Neural crest cell (in vitro differentiated cells): ENCODE measurements around the gene TBC1D16. TPM values are rescaled to one million over a fixed set of nuclear protein-coding genes. Genes with fewer than 3 reads are reported as not detected.

Source experiments
- DNase-seq: peaks from one replicate; pipeline ENCODE4 v3.0.0; 2021; ENCODE audit warnings: low read depth, mixed read lengths, low spot score
- H3K27ac Mint-ChIP-seq: one replicate; pipeline ENCODE4 v1.8.0; 2021; ENCODE audit warnings: mild to moderate bottlenecking, mixed read lengths; ENCODE audit not compliant: unreplicated experiment
- H3K27me3 Mint-ChIP-seq: 2 replicates; pipeline ENCODE4 v1.8.0; 2021; ENCODE audit warnings: low read depth, mild to moderate bottlenecking, mixed read lengths
- H3K36me3 Mint-ChIP-seq: 2 replicates; pipeline ENCODE4 v1.8.0; 2021; ENCODE audit warnings: low read depth, mild to moderate bottlenecking, mixed read lengths
- H3K4me1 Mint-ChIP-seq: 2 replicates; pipeline ENCODE4 v1.8.0; 2021; ENCODE audit warnings: mixed read lengths
- H3K4me3 Mint-ChIP-seq: one replicate; pipeline ENCODE4 v1.8.0; 2021; ENCODE audit warnings: mild to moderate bottlenecking, mixed read lengths
- H3K9me3 Mint-ChIP-seq: 2 replicates; pipeline ENCODE4 v1.8.0; 2021; ENCODE audit warnings: mixed read lengths
- long read RNA-seq: library from polyadenylated mRNA; unstranded; transcript quantifications from one replicate; pipeline ENCODE4 v2.0.0, GENCODE V29; 2020
- total RNA-seq: library from RNA; stranded (reverse); gene quantifications from 2 replicates; pipeline ENCODE4 v1.2.1, GENCODE V29; 2021
- TF ChIP-seq, protein P1 (sequence below): fragments of 200-600 bp; sonication (generic); conservative IDR thresholded peaks from 2 replicates; pipeline ENCODE4 v1.5.0; 2021; ENCODE audit warnings: antibody characterized with exemption, mild to moderate bottlenecking

The TBC1D16 gene, protein sequence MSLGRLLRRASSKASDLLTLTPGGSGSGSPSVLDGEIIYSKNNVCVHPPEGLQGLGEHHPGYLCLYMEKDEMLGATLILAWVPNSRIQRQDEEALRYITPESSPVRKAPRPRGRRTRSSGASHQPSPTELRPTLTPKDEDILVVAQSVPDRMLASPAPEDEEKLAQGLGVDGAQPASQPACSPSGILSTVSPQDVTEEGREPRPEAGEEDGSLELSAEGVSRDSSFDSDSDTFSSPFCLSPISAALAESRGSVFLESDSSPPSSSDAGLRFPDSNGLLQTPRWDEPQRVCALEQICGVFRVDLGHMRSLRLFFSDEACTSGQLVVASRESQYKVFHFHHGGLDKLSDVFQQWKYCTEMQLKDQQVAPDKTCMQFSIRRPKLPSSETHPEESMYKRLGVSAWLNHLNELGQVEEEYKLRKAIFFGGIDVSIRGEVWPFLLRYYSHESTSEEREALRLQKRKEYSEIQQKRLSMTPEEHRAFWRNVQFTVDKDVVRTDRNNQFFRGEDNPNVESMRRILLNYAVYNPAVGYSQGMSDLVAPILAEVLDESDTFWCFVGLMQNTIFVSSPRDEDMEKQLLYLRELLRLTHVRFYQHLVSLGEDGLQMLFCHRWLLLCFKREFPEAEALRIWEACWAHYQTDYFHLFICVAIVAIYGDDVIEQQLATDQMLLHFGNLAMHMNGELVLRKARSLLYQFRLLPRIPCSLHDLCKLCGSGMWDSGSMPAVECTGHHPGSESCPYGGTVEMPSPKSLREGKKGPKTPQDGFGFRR
- 96.2 and 96.5 TPM in 2 replicates for total RNA-seq
- long read RNA-seq, full-length matches to known transcripts: 2 of 7 reads
- long read RNA-seq, partial matches to known transcripts: 1 of 7 reads
- long read RNA-seq, other reads (novel, unspliced or antisense): 4 of 7 reads

- Mint-ChIP-seq H3K27me3 (no peaks in the 10 kb centered on the region), H3K27ac (peak within 1 kb of the TSS; percentile 99), H3K4me1 (peaks cover 51% of the 10 kb centered on the region), H3K9me3 (no peaks in the 10 kb centered on the region), H3K4me3 (peak within 1 kb of the TSS; percentile 98), H3K36me3 (peaks cover 8% of the 10 kb centered on the region)
- TF ChIP-seq, protein P1, sequence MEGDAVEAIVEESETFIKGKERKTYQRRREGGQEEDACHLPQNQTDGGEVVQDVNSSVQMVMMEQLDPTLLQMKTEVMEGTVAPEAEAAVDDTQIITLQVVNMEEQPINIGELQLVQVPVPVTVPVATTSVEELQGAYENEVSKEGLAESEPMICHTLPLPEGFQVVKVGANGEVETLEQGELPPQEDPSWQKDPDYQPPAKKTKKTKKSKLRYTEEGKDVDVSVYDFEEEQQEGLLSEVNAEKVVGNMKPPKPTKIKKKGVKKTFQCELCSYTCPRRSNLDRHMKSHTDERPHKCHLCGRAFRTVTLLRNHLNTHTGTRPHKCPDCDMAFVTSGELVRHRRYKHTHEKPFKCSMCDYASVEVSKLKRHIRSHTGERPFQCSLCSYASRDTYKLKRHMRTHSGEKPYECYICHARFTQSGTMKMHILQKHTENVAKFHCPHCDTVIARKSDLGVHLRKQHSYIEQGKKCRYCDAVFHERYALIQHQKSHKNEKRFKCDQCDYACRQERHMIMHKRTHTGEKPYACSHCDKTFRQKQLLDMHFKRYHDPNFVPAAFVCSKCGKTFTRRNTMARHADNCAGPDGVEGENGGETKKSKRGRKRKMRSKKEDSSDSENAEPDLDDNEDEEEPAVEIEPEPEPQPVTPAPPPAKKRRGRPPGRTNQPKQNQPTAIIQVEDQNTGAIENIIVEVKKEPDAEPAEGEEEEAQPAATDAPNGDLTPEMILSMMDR: no peak
- DNase-seq: no peak
These were observed at the start of gene TBC1D16 for GRCh38 chr17:80035687-80035936. Gene TBC1D16, minus strand, starts transcription at chr17:80035872. Its CDS starts 22,325 bp downstream, at chr17:80013547.

- DNase-seq: no peak
- Mint-ChIP-seq H3K36me3 (no peaks in the 10 kb centered on the region), H3K27me3 (no peaks in the 10 kb centered on the region), H3K4me1 (peaks cover 4% of the 10 kb centered on the region), H3K27ac (peak overlapping the region; percentile 71), H3K4me3 (no peak overlapping the region), H3K9me3 (no peaks in the 10 kb centered on the region)
- TF ChIP-seq, protein P1: no peak
These were observed 49.1 kb upstream of the TBC1D16 start for GRCh38 chr17:80084773-80085172.

DNA sequence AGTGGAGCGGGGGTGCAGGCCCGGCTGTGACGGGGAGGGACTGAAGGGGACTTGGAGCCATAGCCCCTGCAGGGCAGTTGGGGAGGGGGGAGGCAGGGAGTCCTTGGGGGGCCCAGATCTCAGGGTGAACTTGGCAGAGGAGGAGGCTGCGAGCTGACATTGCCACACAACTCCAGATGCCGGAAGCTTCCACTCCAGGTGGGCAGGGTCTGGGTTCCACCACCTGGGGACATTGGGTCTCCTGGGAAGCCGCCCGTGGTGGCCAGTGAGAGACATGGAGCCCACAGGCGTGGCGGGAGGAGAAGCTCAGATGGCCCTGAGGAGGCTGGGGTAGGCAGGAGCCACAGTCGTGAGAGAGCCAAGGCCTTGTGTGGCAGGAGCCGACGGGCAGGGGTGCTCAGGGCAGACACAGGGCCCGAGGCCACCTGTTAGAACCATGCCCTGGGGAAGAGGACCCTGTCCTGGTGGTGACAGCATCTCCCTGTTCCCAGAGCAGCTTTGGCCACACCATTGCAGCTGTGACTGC is 47.5 kb upstream of the TBC1D16 start:
- TF ChIP-seq, protein P1: no peak

GRCh38 chr17:80082403-80083135 is 46.9 kb upstream of the TBC1D16 start:
- Mint-ChIP-seq H3K4me1 (peaks cover 14% of the 10 kb centered on the region), H3K27me3 (no peaks in the 10 kb centered on the region), H3K36me3 (no peaks in the 10 kb centered on the region), H3K4me3 (no peak overlapping the region), H3K27ac (no peak overlapping the region), H3K9me3 (no peaks in the 10 kb centered on the region)
- TF ChIP-seq, protein P1: peak; percentile 83
- DNase-seq: peak; percentile 70

More for the DNA sequence above, 47.5 kb upstream of the TBC1D16 start:
- Mint-ChIP-seq H3K27me3 (no peaks in the 10 kb centered on the region), H3K9me3 (no peaks in the 10 kb centered on the region), H3K27ac (no peak overlapping the region), H3K36me3 (no peaks in the 10 kb centered on the region), H3K4me1 (peaks cover 13% of the 10 kb centered on the region), H3K4me3 (no peak overlapping the region)
- no peak for DNase-seq

DNA sequence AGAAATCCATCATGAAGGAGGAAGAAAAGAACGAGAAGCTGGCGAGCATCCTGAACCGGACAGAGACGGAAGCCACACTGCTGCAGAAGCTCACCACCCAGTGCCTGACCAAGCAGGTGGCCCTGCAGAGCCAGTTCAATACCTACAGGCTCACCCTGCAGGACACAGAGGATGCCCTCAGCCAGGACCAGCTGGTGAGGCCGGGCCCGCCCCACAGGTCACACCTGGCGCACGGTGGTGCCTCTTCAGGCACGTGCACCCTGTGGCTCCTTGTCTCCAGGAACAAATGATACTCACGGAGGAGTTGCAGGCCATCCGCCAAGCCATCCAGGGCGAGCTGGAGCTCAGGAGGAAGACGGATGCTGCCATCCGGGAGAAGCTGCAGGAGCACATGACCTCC is 45.9 kb upstream of the TBC1D16 start:
- no peaks in the 10 kb centered on the region for H3K36me3 Mint-ChIP-seq
- H3K27ac Mint-ChIP-seq: no peak overlapping the region
- peaks cover 14% of the 10 kb centered on the region for H3K4me1 Mint-ChIP-seq
- no peaks in the 10 kb centered on the region for H3K27me3 Mint-ChIP-seq
- no peak overlapping the region for H3K4me3 Mint-ChIP-seq
- DNase-seq: no peak
- H3K9me3 Mint-ChIP-seq: no peaks in the 10 kb centered on the region
- TF ChIP-seq, protein P1: no peak
